GM10248 (cell line): ENCODE measurements around the gene DCTPP1.

Experiments used
- CTCF ChIA-PET: fragments of 300-600 bp; sonication (Branson Sonifier 250); formaldehyde crosslinking; extraction: SDS; loops from one replicate; lab custom pipeline; 2021; ENCODE audit warnings: antibody characterized with exemption; lab: Yijun Ruan, JAX
- POLR2A ChIA-PET: fragments of 350-650 bp; sonication (Branson Sonifier 250); formaldehyde crosslinking; extraction: SDS; loops from one replicate; lab custom pipeline; 2020; ENCODE audit warnings: antibody characterized with exemption; lab: Yijun Ruan, JAX
- DNase-seq: peaks from one replicate; pipeline ENCODE4 v3.0.0; 2012; ENCODE audit errors: extremely low spot score
- CTCF ChIP-seq: IDR thresholded peaks from 2 replicates; pipeline ENCODE4 v1.5.1; 2012; ENCODE audit warnings: mild to moderate bottlenecking, low read depth; ENCODE audit errors: extremely low read depth, missing control alignments, control extremely low read depth

Gene DCTPP1

GRCh38 chr16:30444231-30445148, 14.7 kb upstream of the DCTPP1 start:
- CTCF ChIA-PET: interaction anchor here (1.4 to 8.8 kb wide), 5 partner anchors 11 to 176 kb away, joined by 3 to 73 read pairs (median 6); partner anchors contain the start of gene DCTPP1
- no peak for DNase-seq
- no peak for TF ChIP-seq CTCF
- POLR2A ChIA-PET: interaction anchor here (0.6 to 0.9 kb wide), 2 partner anchors 15 to 32 kb away, joined by 3 to 4 read pairs; partner anchors contain the start of gene DCTPP1

- CTCF ChIA-PET: interaction anchor here (1.4 to 8.8 kb wide), 2 partner anchors 13 to 177 kb away, joined by 3 to 73 read pairs; partner anchors contain the start of gene DCTPP1
Measured at GRCh38 chr16:30443631-30444030, 13.8 kb upstream of the DCTPP1 start.

GRCh38 chr16:30439720-30440348, 10.0 kb upstream of the DCTPP1 start:
- no peak for DNase-seq
- POLR2A ChIA-PET: no interaction called here
- no peak for TF ChIP-seq CTCF
- CTCF ChIA-PET: interaction anchor here (0.9 to 8.8 kb wide), 4 partner anchors 9 to 158 kb away, joined by 4 to 73 read pairs (median 12); partner anchors contain the start of genes DCTPP1 and ZNF747

More at GRCh38 chr16:30443631-30444030, 13.8 kb upstream of the DCTPP1 start:
- POLR2A ChIA-PET: interaction anchor here (0.6 kb wide), 1 partner anchor 12 kb away, joined by 4 read pairs; no protein-coding TSS in a partner anchor
- no peak for TF ChIP-seq CTCF
- no peak for DNase-seq

- no peak for TF ChIP-seq CTCF
- DNase-seq: no peak
- ChIA-PET POLR2A (interaction anchor here (0.7 kb wide), 1 partner anchor 68 kb away, joined by 4 read pairs; the partner anchor contains the start of gene TBC1D10B), CTCF (interaction anchor here (0.9 to 8.8 kb wide), 5 partner anchors 8 to 159 kb away, joined by 4 to 73 read pairs (median 6); partner anchors contain the start of genes DCTPP1 and ZNF747)
Measured at GRCh38 chr16:30438835-30439234, 9.0 kb upstream of the DCTPP1 start.

- TF ChIP-seq CTCF: no peak
- ChIA-PET CTCF (interaction anchor here (1.1 to 8.8 kb wide), 3 partner anchors 7 to 98 kb away, joined by 3 to 73 read pairs (median 5); partner anchors contain the start of genes DCTPP1 and ZNF747), POLR2A (no interaction called here)
- no peak for DNase-seq
Measured at GRCh38 chr16:30437511-30438046, 7.7 kb upstream of the DCTPP1 start.

GRCh38 chr16:30434852-30435251, 5.0 kb upstream of the DCTPP1 start:
- DNase-seq: no peak
- no peak for TF ChIP-seq CTCF
- POLR2A ChIA-PET: no interaction called here
- CTCF ChIA-PET: interaction anchor here (1.0 to 1.1 kb wide), 5 partner anchors 11 to 194 kb away, joined by 3 to 4 read pairs (median 3); partner anchors contain the start of gene SEPHS2
